Measurements from ENCODE around the gene ZEB2.

DNA sequence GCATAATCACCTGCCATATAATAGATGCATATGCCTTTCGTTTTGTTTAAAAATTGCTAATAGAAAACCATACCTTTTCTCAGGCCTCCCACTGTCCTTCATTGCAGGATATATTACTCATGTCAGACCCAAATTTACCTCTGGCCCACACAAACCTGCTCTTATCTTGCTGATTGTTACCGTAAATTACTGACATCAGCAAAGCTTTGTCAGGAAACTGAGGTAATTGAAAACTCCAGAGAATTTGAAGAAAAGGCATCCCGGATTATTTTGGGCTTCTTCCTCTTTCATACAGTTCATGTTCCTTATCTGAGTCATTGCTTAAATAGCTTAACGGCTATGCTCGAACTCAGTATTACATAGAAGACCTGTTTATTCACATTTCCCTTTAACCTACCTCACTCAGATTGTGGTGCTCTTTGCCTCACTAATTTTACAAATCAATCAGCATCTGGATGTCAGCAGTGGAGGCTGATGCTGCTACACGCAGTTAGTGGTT, 145.7 kb downstream of the ZEB2 start:
- TF ChIP-seq, protein P1, sequence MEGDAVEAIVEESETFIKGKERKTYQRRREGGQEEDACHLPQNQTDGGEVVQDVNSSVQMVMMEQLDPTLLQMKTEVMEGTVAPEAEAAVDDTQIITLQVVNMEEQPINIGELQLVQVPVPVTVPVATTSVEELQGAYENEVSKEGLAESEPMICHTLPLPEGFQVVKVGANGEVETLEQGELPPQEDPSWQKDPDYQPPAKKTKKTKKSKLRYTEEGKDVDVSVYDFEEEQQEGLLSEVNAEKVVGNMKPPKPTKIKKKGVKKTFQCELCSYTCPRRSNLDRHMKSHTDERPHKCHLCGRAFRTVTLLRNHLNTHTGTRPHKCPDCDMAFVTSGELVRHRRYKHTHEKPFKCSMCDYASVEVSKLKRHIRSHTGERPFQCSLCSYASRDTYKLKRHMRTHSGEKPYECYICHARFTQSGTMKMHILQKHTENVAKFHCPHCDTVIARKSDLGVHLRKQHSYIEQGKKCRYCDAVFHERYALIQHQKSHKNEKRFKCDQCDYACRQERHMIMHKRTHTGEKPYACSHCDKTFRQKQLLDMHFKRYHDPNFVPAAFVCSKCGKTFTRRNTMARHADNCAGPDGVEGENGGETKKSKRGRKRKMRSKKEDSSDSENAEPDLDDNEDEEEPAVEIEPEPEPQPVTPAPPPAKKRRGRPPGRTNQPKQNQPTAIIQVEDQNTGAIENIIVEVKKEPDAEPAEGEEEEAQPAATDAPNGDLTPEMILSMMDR (IDR thresholded peaks at IDR 0.05; ENCODE audit: control extremely low read depth in 1 of 3, insufficient read depth in 1 of 3, low read depth in 1 of 3, low read length in 3 of 3), result no peak
- TF ChIP-seq, protein P2, sequence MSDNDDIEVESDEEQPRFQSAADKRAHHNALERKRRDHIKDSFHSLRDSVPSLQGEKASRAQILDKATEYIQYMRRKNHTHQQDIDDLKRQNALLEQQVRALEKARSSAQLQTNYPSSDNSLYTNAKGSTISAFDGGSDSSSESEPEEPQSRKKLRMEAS (IDR thresholded peaks at IDR 0.05), result no peak
- TF ChIP-seq CHD2 (IDR thresholded peaks at IDR 0.05; ENCODE audit: low read length) (no peak), MAFK (IDR thresholded peaks at IDR 0.05; ENCODE audit: low read depth, low read length) (no peak), SIX5 (IDR thresholded peaks at IDR 0.05; ENCODE audit: low read depth, low read length) (no peak), JUN (IDR thresholded peaks at IDR 0.05; ENCODE audit: low read depth, low read length) (no peak), GTF2F1 (IDR thresholded peaks at IDR 0.05; ENCODE audit: borderline replicate concordance, low read depth, low read length) (no peak), POLR2AphosphoS5 (IDR thresholded peaks at IDR 0.05; ENCODE audit: low read depth, low read length) (no peak), GABPA (IDR thresholded peaks at IDR 0.05; ENCODE audit: borderline replicate concordance, insufficient read depth, low read length) (no peak)
- TF ChIP-seq, protein P3, sequence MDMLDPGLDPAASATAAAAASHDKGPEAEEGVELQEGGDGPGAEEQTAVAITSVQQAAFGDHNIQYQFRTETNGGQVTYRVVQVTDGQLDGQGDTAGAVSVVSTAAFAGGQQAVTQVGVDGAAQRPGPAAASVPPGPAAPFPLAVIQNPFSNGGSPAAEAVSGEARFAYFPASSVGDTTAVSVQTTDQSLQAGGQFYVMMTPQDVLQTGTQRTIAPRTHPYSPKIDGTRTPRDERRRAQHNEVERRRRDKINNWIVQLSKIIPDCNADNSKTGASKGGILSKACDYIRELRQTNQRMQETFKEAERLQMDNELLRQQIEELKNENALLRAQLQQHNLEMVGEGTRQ (IDR thresholded peaks at IDR 0.05; ENCODE audit: low read length), result no peak
